SIG-M5 treated with dmso at 0.1 percent for 504 hours (cell line): Measurements from ENCODE around the gene CHST9.
"Not testable (repeated sequence)": the region's sequence is repeated elsewhere in the genome, so short reads cannot be mapped to it uniquely, and the experiment has no call there.

Experiments
- DNase-seq: peaks from one replicate; lab custom pipeline; 2025; ENCODE audit not compliant: unreplicated experiment; lab: John Stamatoyannopoulos, UW

CHST9 gene

DNA sequence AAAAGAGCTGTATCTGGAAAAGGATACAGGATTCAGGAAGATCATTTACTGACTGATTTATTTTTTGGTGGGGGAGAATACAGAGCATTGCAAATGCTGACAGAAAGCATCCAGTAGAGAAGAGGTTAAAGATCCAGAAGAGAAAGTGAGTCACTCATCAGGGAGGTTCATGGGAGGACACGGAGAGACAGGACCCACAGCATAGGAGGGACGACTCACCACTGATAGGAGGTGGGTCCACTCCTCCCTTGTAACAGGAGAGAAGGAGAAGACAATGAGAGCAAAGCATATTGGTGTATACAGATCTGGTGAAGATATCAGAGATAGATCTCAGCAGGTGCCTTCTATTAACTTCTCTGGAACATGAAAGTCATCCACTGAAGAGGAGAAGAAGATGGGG lies 177.2 kb downstream of the CHST9 start:
- no peak for DNase-seq

DNA sequence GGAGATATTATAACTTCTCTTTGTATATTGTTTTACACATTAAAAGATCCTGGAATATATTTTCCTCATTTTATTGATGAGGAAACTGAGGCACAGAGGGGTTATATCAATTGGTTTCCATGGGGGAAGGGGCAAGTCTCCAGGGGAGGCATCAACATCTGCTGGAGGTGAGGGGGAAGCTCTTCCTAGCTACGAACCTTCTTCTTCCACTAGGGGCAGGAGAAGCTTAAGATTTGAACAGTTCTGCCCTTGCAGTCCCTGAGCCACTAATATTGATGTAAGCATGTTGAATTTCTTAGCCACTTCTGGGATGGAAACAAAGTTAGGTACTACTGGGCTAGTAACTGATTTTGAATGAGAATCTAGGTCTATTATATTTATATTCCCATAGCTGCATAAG lies 179.5 kb downstream of the CHST9 start:
- peak; percentile 3 for DNase-seq

DNA sequence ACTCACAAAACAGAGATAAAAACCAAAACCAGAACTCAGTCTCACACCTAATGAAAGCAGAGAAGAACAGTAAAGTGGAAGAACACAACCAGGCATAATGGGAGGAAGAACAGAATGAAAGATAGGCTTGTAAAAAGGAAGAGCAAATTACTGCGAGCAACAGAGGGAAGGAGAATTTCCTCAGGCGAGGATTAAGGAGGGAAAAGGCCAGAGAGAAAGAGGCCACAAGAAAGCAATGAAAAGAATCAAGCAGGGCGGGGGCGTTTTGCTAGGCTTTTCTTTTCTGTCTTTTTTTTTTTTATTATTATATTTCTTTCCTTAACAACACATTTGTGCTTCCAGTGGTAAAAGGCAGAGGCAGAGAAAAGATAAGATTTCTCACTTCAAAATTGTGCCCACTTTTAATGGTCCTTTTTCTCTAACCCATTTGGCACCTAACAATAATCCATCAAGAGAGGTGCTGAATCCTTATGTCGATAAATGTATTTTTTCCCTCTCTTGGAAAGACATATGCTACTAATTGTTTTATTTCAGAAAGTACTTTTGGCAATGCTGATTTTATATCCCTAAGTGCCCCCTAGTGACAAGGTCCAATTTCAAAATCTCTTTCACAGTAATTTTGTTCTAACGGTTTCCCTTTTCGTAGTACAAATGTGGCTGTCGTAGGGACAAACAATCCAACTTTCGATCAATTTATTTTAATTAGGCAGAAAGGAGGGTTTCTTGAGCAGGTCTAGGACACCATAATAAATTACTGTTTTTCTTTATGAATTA lies 180.9 kb downstream of the CHST9 start:
- no peak for DNase-seq

DNA sequence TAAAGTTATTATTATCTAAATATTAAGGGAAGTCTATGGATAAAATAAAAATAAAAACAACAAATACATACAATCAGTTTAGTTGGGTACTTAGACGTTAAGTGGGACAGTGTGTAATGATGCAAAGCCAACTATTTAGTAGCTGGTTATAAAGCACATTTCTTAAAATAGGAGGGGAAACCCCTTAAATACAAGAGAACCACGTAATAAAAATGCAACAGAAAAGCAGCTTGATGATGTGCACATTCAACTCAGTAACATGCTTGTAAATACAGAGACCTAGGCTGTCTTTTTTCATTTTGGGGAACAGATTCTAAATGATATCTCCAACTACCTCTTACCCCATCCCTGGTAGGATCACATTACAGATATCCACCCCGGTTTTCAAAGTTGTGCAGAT lies 185.3 kb downstream of the CHST9 start:
- no peak for DNase-seq

DNA sequence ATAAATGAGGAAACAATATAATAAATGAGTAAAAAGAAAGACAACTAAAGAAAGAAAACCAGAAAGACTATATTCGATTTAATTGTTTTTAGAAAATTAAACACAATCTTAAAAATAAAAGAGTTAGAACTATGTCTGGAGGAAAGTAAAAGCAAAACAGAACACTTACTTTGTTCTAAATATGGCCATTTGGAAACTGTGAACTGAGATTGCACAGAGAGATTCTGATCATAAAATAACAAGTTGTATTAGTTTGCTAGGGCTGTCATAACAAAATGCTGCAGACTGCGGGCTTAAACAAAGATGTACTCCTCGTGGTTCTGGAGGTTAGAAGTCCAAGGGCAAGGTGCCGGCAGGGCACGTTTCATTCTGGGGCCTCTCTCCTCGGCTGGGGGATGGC lies 191.5 kb downstream of the CHST9 start:
- DNase-seq, result no peak

DNA sequence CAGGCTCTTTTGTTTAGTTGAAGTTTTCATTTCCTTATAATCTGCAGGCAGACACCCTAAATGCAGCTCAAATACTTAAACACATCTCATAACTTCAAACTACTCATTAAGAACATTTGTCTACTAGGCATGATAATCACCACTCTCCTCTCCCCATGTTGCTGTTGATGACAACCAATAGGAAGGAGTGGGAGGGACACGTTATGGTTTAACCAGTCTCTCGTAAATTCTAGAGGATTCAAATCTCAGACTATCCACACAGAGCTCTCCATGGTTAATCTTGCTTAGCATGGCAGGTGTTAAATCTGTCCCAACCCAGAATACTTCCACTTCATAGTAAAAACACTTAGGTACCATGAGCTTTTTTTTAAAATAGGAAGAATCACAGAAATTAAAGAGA lies 192.2 kb downstream of the CHST9 start:
- DNase-seq, result no peak

DNA sequence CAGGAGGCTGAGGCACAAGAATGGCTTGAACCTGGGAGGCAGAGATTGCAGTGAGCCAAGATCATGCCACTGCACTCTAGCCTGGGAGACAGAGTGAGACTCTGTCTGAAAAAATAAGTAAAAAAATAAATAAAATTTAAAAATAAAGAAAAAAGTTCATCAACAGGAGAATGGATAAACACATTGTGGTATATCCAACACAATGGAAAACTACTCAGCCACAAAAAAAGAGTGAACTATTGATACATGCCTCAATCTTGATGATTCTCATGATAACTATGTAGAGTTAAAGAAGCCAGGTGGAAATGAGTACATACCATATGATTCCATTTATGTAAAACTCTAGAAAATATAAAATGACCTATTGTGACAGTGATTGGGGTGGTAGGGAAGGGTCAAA lies 195.3 kb downstream of the CHST9 start:
- no peak for DNase-seq

DNA sequence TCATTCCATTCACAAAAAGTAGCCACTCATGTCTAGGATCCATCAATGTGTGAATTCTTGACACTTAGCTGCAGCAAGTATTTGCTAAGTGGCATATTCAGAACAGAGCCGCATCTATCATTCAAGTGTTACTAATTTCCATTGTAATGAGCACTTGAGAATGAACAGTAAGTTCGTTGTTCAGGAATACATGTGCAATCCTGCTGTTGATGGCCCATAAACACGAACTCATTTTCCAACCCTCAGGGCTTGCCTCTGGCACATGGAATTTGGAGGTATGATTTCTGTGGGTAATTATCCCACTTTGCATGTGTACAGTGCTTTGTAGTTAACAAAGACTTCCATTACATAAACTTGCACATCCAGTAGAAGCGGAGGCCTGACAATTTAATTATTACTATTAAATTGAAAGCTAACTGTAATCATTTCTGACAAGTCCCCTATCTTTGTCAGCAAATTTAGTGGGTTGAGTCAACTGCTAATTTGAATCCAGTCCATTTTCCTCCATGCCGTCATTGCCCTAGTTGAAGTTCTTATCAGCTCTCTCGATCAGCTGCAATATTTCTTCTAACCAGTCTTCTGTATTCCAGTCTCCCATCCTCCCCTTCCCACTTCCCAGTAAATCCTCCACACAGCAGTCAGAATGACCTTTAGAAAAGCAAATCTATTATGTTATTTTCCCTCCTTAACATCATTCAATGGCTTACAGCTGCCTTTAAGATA lies 203.6 kb downstream of the CHST9 start:
- DNase-seq, result no peak

DNA sequence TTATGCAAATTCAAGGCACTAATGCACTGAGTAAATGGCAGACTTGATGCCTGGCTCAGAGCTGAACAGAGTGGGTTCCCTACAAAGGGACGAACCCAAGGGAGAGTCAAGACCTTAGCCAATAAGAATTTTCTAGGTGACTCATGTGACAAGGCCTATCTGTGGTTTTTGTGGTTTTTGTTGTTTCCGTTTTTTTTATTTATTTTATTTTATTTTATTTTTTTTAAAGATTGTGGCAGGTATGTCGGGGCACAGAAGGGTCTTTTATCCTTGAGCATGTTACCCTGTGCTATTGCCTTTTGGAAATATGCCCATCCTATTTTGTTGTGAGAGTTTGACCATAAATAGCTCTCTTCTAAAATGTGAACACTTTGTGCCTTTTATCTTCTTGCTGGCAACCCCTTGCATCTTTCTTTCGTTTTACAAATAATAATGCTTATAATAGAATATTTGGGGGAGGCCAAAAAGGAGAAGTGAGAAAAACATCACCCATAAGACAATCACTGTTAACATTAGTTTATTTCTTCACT lies 206.2 kb downstream of the CHST9 start:
- no peak for DNase-seq

DNA sequence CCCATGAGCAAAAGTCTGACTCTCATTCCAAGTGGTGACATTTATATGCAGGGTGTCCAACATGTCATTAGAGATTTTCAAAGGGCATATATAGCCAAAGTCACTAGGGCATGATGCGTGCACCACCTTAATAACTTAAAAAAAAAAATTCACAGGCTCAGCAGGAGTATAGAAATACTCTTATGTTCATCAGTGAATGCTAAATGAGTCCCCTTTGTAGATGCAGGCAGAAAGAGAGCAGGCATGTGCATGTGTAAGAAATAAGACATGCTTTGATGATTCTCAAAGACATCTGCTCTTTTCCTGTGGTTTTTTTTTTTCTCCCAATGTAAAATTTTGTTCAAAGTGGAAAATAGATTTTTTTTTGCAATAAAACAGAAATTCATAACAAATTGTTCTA lies 207.3 kb downstream of the CHST9 start:
- no peak for DNase-seq

DNA sequence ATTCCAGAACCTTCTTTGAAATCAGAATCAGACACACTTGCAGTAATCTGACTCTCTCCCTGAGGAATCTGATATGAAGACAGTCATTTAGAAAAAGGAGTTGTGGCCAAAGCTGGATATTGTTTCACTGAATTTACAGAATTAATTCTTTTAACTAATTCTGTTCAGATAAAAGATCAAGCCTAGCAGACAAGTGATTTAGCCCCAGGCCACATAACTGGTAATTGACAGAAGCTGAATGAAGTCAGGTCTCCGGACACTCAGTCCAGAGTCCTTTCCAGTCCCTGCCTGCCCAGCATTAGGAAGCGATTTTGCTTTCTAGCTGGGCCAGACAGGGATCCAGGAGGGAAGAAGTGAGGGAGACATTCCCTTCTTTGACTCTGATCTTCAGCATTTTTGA lies 208.9 kb downstream of the CHST9 start:
- DNase-seq, result no peak

DNA sequence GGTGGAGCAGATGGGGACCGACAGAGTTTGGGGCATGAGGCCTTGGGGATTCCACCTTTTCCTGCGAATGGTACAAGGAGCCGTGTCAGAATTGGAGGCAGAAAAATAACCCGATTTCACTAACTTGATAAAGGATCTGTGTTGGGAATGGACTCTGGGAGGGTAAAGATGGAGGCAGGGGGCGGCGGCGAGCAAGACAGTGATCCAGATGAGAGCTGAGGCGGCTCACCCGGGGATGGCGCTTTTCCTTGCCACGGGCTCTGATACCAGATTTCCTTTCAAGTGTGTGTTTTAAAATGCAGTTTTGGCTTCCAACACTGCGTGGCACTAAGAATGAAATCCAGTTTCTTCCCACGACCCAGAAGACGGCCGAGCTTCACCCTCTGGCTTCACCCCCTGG lies 212.6 kb downstream of the CHST9 start:
- DNase-seq, result not testable (repeated sequence)

DNA sequence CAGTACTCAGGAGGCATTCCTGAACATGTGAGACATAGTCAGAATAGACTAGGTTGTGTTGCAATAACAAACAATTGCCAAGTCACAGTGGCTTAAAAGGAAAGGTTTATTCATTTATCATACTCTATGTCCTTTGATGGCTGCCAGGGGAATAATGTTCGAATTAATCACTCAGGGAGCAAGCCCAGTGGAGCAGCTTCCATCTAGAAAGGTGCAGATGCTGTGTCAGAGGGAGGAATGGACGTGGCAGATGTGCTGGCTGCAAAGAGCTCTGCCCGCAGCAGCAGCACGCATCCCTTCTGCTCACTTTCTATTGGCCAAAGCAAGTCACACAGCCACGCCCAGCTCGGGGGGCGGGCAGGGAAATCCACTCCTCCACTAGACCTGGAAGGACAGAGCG lies 213.7 kb downstream of the CHST9 start:
- no peak for DNase-seq

DNA sequence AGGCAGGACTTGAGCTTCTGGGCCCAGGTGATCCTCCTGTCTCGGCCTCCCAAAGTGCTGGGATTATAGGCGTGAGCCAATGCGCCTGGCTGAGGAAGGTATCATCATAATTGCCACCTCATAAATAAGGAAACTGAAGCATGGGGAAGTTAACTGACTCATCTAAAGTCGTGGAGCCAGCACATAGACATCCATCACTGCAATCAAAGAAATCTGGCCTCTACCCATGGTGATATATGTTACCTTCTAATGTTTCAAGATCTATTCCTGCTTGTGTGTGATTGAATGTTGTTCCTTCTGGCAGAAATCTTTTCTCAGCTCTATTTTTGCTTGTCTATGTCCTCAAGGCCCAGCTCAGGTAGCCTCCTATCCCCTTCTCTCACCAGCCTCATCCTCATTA lies 214.5 kb downstream of the CHST9 start:
- DNase-seq, result no peak

DNA sequence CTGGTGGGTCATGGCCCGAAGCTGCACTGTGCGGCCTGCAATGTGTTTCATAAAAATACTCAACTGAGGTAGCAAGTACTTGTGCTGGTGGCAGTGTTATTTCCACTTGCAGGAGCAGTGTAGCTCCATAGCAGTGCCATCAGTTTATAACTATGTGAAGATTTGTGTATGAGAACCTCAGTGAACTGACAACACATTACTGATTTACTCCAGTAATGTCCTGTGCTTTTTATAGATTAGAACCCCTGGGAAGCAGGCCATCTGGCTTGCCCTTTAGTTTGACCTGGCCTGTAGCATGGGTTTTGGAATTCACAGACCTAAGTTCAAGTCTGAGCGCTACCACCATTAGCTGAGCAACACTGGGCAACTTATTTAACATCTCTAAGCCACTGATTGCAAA lies 219.9 kb downstream of the CHST9 start:
- DNase-seq, result no peak

DNA sequence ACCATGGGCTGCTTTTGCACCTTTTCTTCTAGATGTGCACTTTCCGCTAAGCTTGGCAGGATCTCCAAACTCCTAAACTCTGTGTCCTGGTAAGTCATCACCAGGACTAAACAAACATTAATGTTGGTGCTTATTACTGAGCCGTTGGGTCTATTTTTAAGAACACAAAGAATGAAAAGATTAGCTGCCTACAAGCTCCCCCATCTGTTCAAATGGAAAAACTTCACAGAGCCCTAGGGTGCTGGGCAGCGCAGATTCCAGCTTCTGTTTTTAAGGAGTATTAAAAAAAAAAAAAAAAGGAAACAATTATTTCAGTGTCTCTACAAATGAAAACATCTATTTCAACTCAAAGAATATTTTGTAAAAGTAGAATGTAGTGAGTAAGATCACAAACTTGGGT lies 221.8 kb downstream of the CHST9 start:
- no peak for DNase-seq

DNA sequence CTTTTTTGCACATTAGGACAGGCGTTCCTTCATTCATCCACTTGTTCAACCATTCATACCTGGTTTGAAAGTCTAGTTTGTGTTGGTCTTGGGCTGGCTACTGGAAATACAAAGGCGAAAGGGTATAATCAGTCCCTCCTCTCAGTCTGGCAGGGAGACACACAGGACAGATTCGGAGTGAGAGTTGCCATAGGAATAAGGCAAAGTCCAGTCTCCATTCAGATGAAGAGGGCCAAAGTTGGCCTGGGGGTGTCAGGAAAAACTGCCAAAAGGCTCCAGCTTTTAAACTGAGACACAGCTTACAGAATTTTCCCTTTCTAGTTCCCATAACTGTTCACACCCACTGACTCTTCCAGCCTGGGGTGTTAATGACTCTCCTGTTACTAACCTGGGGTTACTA lies 223.3 kb downstream of the CHST9 start:
- DNase-seq, result no peak

DNA sequence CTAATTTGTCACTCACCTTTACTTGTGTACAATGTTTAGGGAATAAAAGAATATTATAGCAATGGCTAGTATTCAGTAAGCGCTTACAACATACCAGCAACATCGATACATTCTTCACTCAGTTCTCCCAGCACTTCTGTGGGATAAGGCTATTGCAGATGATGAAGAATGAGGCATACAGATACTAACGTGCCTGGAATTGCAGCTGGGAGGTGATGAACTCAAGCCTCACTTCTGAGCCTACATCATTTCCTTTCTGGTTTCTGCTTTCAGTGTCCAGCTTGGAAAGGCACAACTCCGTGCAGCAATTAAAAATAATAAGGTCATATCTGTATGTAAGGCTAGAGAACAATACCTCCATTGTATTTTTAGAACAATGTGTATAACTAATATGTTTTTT lies 224.2 kb downstream of the CHST9 start:
- DNase-seq, result no peak

DNA sequence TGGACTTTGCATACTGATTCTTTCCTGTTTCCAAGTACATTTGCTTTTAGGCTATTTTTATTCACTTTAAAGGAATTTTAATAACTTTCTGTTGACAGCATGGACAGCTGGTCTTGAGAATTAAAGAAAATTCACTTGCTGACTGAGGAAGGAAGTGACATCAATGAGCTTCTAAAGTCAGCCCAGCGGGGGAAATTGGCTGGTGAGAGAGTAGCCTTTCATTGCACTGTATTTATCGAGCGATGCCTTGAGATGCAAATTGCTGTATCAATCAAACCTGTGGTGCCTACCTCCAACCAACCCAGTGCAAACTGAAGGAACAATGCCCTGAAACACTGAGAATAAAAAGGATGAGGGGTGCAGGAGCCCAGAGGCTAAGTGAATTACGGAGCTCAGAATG lies 228.2 kb downstream of the CHST9 start:
- no peak for DNase-seq

DNA sequence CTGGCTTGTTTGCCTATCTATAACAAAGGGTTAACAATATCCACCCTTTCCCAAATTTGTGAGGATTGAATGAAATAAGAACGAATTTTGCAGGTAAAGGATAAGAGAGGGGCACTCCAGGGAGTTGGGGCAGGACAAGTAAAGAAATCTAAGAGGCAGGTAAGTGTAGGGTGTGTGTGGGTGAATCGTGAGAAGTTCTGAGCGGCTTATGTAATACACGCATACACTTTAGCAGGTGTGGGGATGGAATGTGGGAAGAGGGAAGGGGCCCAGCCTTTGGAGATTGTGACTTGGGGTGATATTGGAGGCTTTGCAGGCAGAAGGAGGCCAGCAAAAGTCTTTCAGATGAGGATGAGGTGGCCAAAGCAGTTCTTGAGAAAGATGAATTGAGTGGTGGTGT lies 236.4 kb downstream of the CHST9 start:
- DNase-seq, result no peak

DNA sequence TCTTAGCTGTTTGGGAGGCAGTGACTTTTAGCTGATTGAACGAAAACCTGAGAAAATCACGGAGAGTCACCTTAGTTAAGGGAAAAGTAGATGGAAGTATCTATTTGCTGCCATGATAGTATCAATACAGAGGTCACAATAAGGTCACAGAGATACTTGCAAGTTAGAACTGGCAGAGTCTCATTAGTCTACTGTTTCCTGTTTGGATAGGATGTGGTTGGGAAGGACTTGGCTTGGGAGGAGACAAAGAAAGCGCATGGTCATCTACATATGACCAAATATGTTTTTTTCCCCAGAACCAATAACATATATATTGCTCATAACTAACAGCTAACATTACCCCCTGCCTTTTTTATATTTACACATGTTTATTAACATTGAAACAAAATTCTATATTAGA lies 241.2 kb downstream of the CHST9 start:
- no peak for DNase-seq

DNA sequence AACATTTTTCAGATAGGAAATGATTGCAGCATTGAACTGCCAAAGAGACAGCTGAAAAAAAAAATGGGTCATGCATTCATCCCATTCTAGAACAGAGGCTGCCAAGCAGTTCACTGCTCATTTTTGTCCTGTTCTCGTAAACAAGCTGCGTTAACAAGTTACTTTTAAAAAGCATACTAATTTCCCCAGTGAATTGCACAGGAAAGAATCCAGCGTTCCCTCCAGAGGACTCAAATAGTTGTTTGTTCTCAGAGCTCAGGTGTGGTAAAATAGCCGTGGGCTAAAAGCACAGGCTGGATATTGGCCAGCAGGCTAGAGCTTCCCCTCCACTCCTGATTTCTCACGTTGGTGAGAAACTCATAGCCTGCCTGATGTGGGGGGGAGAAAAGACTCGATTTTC lies 243.5 kb downstream of the CHST9 start:
- DNase-seq, result no peak
